ENCODE measurements around the gene CCDC33.

CCDC33 gene

DNA sequence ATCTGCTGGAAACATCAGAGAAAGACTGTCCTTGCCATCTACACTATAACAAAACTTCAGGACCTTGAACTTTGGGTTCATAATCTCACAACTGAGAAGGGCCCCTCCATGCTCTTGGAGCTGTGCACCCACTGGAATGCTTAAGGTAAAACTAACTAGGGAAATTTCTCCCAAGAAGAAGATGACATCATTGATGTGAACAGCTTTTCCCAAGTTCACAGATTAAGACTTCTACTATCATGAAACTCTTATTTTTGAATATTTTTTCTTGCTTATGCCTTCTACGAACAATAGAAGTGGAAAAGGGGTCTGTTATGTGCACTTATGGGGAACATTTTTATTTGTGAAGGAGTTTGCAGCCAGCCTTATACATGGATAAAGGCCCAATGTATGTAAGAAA is 126.4 kb downstream of the CCDC33 start:
- DNase-seq (ENCODE audit: extremely low read depth, low read depth), result no peak
- TF ChIP-seq, protein P1, sequence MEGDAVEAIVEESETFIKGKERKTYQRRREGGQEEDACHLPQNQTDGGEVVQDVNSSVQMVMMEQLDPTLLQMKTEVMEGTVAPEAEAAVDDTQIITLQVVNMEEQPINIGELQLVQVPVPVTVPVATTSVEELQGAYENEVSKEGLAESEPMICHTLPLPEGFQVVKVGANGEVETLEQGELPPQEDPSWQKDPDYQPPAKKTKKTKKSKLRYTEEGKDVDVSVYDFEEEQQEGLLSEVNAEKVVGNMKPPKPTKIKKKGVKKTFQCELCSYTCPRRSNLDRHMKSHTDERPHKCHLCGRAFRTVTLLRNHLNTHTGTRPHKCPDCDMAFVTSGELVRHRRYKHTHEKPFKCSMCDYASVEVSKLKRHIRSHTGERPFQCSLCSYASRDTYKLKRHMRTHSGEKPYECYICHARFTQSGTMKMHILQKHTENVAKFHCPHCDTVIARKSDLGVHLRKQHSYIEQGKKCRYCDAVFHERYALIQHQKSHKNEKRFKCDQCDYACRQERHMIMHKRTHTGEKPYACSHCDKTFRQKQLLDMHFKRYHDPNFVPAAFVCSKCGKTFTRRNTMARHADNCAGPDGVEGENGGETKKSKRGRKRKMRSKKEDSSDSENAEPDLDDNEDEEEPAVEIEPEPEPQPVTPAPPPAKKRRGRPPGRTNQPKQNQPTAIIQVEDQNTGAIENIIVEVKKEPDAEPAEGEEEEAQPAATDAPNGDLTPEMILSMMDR (IDR thresholded peaks at IDR 0.05; ENCODE audit: low read depth, low read length, missing control alignments), result no peak
- no peak overlapping the region for H3K4me3 ChIP-seq (replicated peaks; ENCODE audit: low read depth, low read length)

GRCh38 chr15:74364936-74365597 is 128.9 kb downstream of the CCDC33 start:
- DNase-seq (ENCODE audit: extremely low read depth, low read depth), result no peak
- TF ChIP-seq, protein P1 (IDR thresholded peaks at IDR 0.05; ENCODE audit: low read depth, low read length, missing control alignments), result no peak
- H3K4me3 ChIP-seq (replicated peaks; ENCODE audit: low read depth, low read length), result no peak overlapping the region

- TF ChIP-seq, protein P1 (IDR thresholded peaks at IDR 0.05; ENCODE audit: low read depth, low read length, missing control alignments), result no peak
- no peak for DNase-seq (ENCODE audit: extremely low read depth, low read depth)
- peak overlapping the region; percentile 40 for H3K4me3 ChIP-seq (replicated peaks; ENCODE audit: low read depth, low read length)
Measured at GRCh38 chr15:74365598-74366445, 129.7 kb downstream of the CCDC33 start.

GRCh38 chr15:74367296-74367854 is 131.2 kb downstream of the CCDC33 start, which contains the start of gene CYP11A1:
Gene CYP11A1, minus strand, starts transcription at chr15:74367646. Its CDS starts 61 bp downstream, at chr15:74367585.
- TF ChIP-seq, protein P1 (IDR thresholded peaks at IDR 0.05; ENCODE audit: low read depth, low read length, missing control alignments), result no peak
- H3K4me3 ChIP-seq (replicated peaks; ENCODE audit: low read depth, low read length), result no peak within 1 kb of the TSS
- DNase-seq (ENCODE audit: extremely low read depth, low read depth), result no peak

GRCh38 chr15:74368121-74368520 is 132.0 kb downstream of the CCDC33 start:
- H3K4me3 ChIP-seq (replicated peaks; ENCODE audit: low read depth, low read length), result no peak overlapping the region
- DNase-seq (ENCODE audit: extremely low read depth, low read depth), result no peak
- TF ChIP-seq, protein P1 (IDR thresholded peaks at IDR 0.05; ENCODE audit: low read depth, low read length, missing control alignments), result no peak

GRCh38 chr15:74369084-74369745 is 133.1 kb downstream of the CCDC33 start:
- DNase-seq (ENCODE audit: extremely low read depth, low read depth), result no peak
- H3K4me3 ChIP-seq (replicated peaks; ENCODE audit: low read depth, low read length), result no peak overlapping the region
- TF ChIP-seq, protein P1 (IDR thresholded peaks at IDR 0.05; ENCODE audit: low read depth, low read length, missing control alignments), result no peak
